ENCODE measurements around the gene USP40.

USP40 gene

GRCh38 chr2:233459426-233459825, 107.2 kb downstream of the USP40 start:
- DNase-seq (ENCODE audit: low spot score in 2 of 2) (no peak), ATAC-seq (ENCODE audit: low read depth) (no peak)
- Mint-ChIP-seq H3K9me3 (peaks cover 2% of the 10 kb centered on the region), H3K27me3 (no peaks in the 10 kb centered on the region), H3K36me3 (peaks cover 50% of the 10 kb centered on the region), H3K4me1 (no peaks in the 10 kb centered on the region), H3K4me3 (no peak overlapping the region), H3K27ac (no peak overlapping the region)

GRCh38 chr2:233458826-233459225, 107.8 kb downstream of the USP40 start:
- DNase-seq (ENCODE audit: low spot score in 2 of 2) (no peak), ATAC-seq (ENCODE audit: low read depth) (no peak)
- H3K36me3 Mint-ChIP-seq: peaks cover 49% of the 10 kb centered on the region
- H3K27me3 Mint-ChIP-seq: no peaks in the 10 kb centered on the region
- peak overlapping the region; percentile 69 for H3K27ac Mint-ChIP-seq
- no peak overlapping the region for H3K4me3 Mint-ChIP-seq
- no peaks in the 10 kb centered on the region for H3K4me1 Mint-ChIP-seq
- H3K9me3 Mint-ChIP-seq: peaks cover 2% of the 10 kb centered on the region

- Mint-ChIP-seq H3K36me3 (peaks cover 48% of the 10 kb centered on the region), H3K27ac (peak overlapping the region; percentile 69), H3K4me1 (no peaks in the 10 kb centered on the region), H3K9me3 (no peaks in the 10 kb centered on the region), H3K4me3 (no peak overlapping the region), H3K27me3 (no peaks in the 10 kb centered on the region)
- DNase-seq (ENCODE audit: low spot score in 2 of 2) (no peak), ATAC-seq (ENCODE audit: low read depth) (no peak)
Measured at GRCh38 chr2:233458031-233458610, 108.5 kb downstream of the USP40 start.

- peaks cover 48% of the 10 kb centered on the region for H3K36me3 Mint-ChIP-seq
- no peak for DNase-seq (ENCODE audit: low spot score in 2 of 2)
- H3K9me3 Mint-ChIP-seq: no peaks in the 10 kb centered on the region
- no peak overlapping the region for H3K4me3 Mint-ChIP-seq
- ATAC-seq (ENCODE audit: low read depth): no peak
- no peaks in the 10 kb centered on the region for H3K27me3 Mint-ChIP-seq
- peak overlapping the region; percentile 26 for H3K27ac Mint-ChIP-seq
- H3K4me1 Mint-ChIP-seq: no peaks in the 10 kb centered on the region
Measured at GRCh38 chr2:233457356-233457755, 109.2 kb downstream of the USP40 start.

- no peaks in the 10 kb centered on the region for H3K9me3 Mint-ChIP-seq
- H3K4me1 Mint-ChIP-seq: no peaks in the 10 kb centered on the region
- H3K4me3 Mint-ChIP-seq: no peak overlapping the region
- ATAC-seq (ENCODE audit: low read depth): no peak
- no peak for DNase-seq (ENCODE audit: low spot score in 2 of 2)
- H3K27me3 Mint-ChIP-seq: no peaks in the 10 kb centered on the region
- peak overlapping the region; percentile 26 for H3K27ac Mint-ChIP-seq
- H3K36me3 Mint-ChIP-seq: peaks cover 45% of the 10 kb centered on the region
Measured at GRCh38 chr2:233456934-233457333, 109.6 kb downstream of the USP40 start.

GRCh38 chr2:233456111-233456510, 110.5 kb downstream of the USP40 start:
- Mint-ChIP-seq H3K9me3 (no peaks in the 10 kb centered on the region), H3K27ac (peak overlapping the region; percentile 35), H3K4me3 (no peak overlapping the region), H3K36me3 (peaks cover 40% of the 10 kb centered on the region), H3K27me3 (no peaks in the 10 kb centered on the region), H3K4me1 (no peaks in the 10 kb centered on the region)
- DNase-seq (ENCODE audit: low spot score in 2 of 2) (no peak), ATAC-seq (ENCODE audit: low read depth) (no peak)

- no peak overlapping the region for H3K4me3 Mint-ChIP-seq
- H3K27ac Mint-ChIP-seq: no peak overlapping the region
- ATAC-seq (ENCODE audit: low read depth): no peak
- H3K9me3 Mint-ChIP-seq: no peaks in the 10 kb centered on the region
- no peaks in the 10 kb centered on the region for H3K27me3 Mint-ChIP-seq
- H3K4me1 Mint-ChIP-seq: no peaks in the 10 kb centered on the region
- no peak for DNase-seq (ENCODE audit: low spot score in 2 of 2)
- peaks cover 38% of the 10 kb centered on the region for H3K36me3 Mint-ChIP-seq
Measured at GRCh38 chr2:233455491-233455890, 111.1 kb downstream of the USP40 start.

GRCh38 chr2:233455006-233455405, 111.6 kb downstream of the USP40 start:
- ATAC-seq (ENCODE audit: low read depth) (no peak), DNase-seq (ENCODE audit: low spot score in 2 of 2) (no peak)
- H3K36me3 Mint-ChIP-seq: peaks cover 38% of the 10 kb centered on the region

GRCh38 chr2:233453916-233454315, 112.7 kb downstream of the USP40 start:
- Mint-ChIP-seq H3K9me3 (no peaks in the 10 kb centered on the region), H3K4me3 (no peak overlapping the region), H3K36me3 (peaks cover 43% of the 10 kb centered on the region), H3K27ac (peak overlapping the region; percentile 14), H3K4me1 (no peaks in the 10 kb centered on the region), H3K27me3 (no peaks in the 10 kb centered on the region)
- DNase-seq (ENCODE audit: low spot score in 2 of 2): no peak
- ATAC-seq (ENCODE audit: low read depth): no peak

More at GRCh38 chr2:233455006-233455405, 111.6 kb downstream of the USP40 start:
- Mint-ChIP-seq H3K27ac (no peak overlapping the region), H3K4me1 (no peaks in the 10 kb centered on the region), H3K9me3 (no peaks in the 10 kb centered on the region), H3K27me3 (no peaks in the 10 kb centered on the region), H3K4me3 (no peak overlapping the region)

- Mint-ChIP-seq H3K27ac (peak overlapping the region; percentile 14), H3K36me3 (peaks cover 41% of the 10 kb centered on the region), H3K4me1 (no peaks in the 10 kb centered on the region), H3K27me3 (no peaks in the 10 kb centered on the region), H3K9me3 (no peaks in the 10 kb centered on the region), H3K4me3 (no peak overlapping the region)
- ATAC-seq (ENCODE audit: low read depth) (no peak), DNase-seq (ENCODE audit: low spot score in 2 of 2) (no peak)
Measured at GRCh38 chr2:233453111-233453915, 113.3 kb downstream of the USP40 start.

GRCh38 chr2:233451950-233452349, 114.6 kb downstream of the USP40 start:
- no peak for DNase-seq (ENCODE audit: low spot score in 2 of 2)
- Mint-ChIP-seq H3K9me3 (no peaks in the 10 kb centered on the region), H3K27ac (no peak overlapping the region), H3K4me3 (no peak overlapping the region), H3K27me3 (no peaks in the 10 kb centered on the region), H3K36me3 (peaks cover 41% of the 10 kb centered on the region), H3K4me1 (no peaks in the 10 kb centered on the region)
- ATAC-seq (ENCODE audit: low read depth): no peak

- peaks cover 38% of the 10 kb centered on the region for H3K36me3 Mint-ChIP-seq
- H3K9me3 Mint-ChIP-seq: no peaks in the 10 kb centered on the region
- ATAC-seq (ENCODE audit: low read depth) (no peak), DNase-seq (ENCODE audit: low spot score in 2 of 2) (no peak)
- no peaks in the 10 kb centered on the region for H3K27me3 Mint-ChIP-seq
- no peaks in the 10 kb centered on the region for H3K4me1 Mint-ChIP-seq
- no peak overlapping the region for H3K4me3 Mint-ChIP-seq
- H3K27ac Mint-ChIP-seq: no peak overlapping the region
Measured at GRCh38 chr2:233450864-233451575, 115.6 kb downstream of the USP40 start.

- Mint-ChIP-seq H3K36me3 (peaks cover 40% of the 10 kb centered on the region), H3K9me3 (no peaks in the 10 kb centered on the region), H3K4me1 (no peaks in the 10 kb centered on the region), H3K27me3 (no peaks in the 10 kb centered on the region), H3K4me3 (no peak overlapping the region), H3K27ac (no peak overlapping the region)
- DNase-seq (ENCODE audit: low spot score in 2 of 2): no peak
- ATAC-seq (ENCODE audit: low read depth): no peak
Measured at GRCh38 chr2:233449921-233450863, 116.4 kb downstream of the USP40 start.
